Mesendoderm (in vitro differentiated cells): ENCODE results near the gene FAM13A.

Source experiments
- DNase-seq: peaks from one replicate; pipeline ENCODE4 v3.0.0; 2013
- H2AK5ac ChIP-seq: 2 replicates; pipeline ENCODE4 v1.6.1; 2013; ENCODE audit warnings: low read length, inconsistent platforms
- H2BK120ac ChIP-seq: 2 replicates; pipeline ENCODE4 v1.6.1; 2013; ENCODE audit warnings: low read depth, mild to moderate bottlenecking, low read length, moderate library complexity, mixed read lengths
- H2BK15ac ChIP-seq: replicated peaks from 2 replicates; pipeline ENCODE4 v1.6.1; 2013; ENCODE audit warnings: low read depth, mild to moderate bottlenecking, moderate library complexity
- H2BK5ac ChIP-seq: 2 replicates; pipeline ENCODE4 v1.6.1; 2013; ENCODE audit warnings: low read length, inconsistent platforms
- H3K18ac ChIP-seq: 2 replicates; pipeline ENCODE4 v1.6.1; 2013; ENCODE audit warnings: mild to moderate bottlenecking, low read length, mixed read lengths
- H3K23ac ChIP-seq: one replicate; pipeline ENCODE4 v1.6.1; 2013; ENCODE audit warnings: low read length
- H3K27ac ChIP-seq: 2 replicates; pipeline ENCODE4 v1.5.1; 2013; ENCODE audit warnings: low read depth, mild to moderate bottlenecking, inconsistent platforms, low read length, moderate library complexity
- H3K27me3 ChIP-seq: 2 replicates; pipeline ENCODE4 v1.6.1; 2013; ENCODE audit warnings: low read length, control low read depth, mild to moderate bottlenecking, inconsistent platforms; ENCODE audit not compliant: insufficient read depth, poor library complexity
- H3K36me3 ChIP-seq: 2 replicates; pipeline ENCODE4 v1.6.1; 2013; ENCODE audit warnings: low read length, inconsistent platforms; ENCODE audit not compliant: control insufficient read depth, insufficient read depth
- H3K4ac ChIP-seq: one replicate; pipeline ENCODE4 v1.6.1; 2013; ENCODE audit warnings: low read depth, mild to moderate bottlenecking, low read length, moderate library complexity
- H3K4me1 ChIP-seq: 2 replicates; pipeline ENCODE4 v1.6.1; 2013; ENCODE audit warnings: low read depth, low read length, inconsistent platforms; ENCODE audit not compliant: control insufficient read depth
- H3K4me2 ChIP-seq: 2 replicates; pipeline ENCODE4 v1.6.1; 2013; ENCODE audit warnings: low read length
- H3K4me3 ChIP-seq: 2 replicates; pipeline ENCODE4 v1.5.1; 2013; ENCODE audit warnings: mild to moderate bottlenecking, low read length
- H3K56ac ChIP-seq: one replicate; pipeline ENCODE4 v1.6.1; 2013; ENCODE audit warnings: low read length
- H3K79me1 ChIP-seq: 2 replicates; pipeline ENCODE4 v1.6.1; 2013; ENCODE audit warnings: low read length, inconsistent platforms
- H3K79me2 ChIP-seq: 2 replicates; pipeline ENCODE4 v1.6.1; 2013; ENCODE audit warnings: mild to moderate bottlenecking, low read length; ENCODE audit not compliant: control insufficient read depth, insufficient read depth
- H3K9ac ChIP-seq: 2 replicates; pipeline ENCODE4 v1.6.1; 2013; ENCODE audit warnings: low read length, inconsistent platforms
- H4K5ac ChIP-seq: one replicate; pipeline ENCODE4 v1.6.1; 2013; ENCODE audit warnings: low read length
- H4K8ac ChIP-seq: one replicate; pipeline ENCODE4 v1.6.1; 2013; ENCODE audit warnings: low read depth, mild to moderate bottlenecking, control low read depth, low read length, moderate library complexity
- WGBS: extraction: QIAGEN DNeasy Blood & Tissue Kit; methylation state at CpG from one replicate; pipeline ENCODE4 v1.1.7; 2013; ENCODE audit warnings: low lambda C conversion rate, missing lambda C conversion rate; ENCODE audit not compliant: insufficient coverage; ENCODE audit errors: extremely low coverage; 5-methylcytosine and 5-hydroxymethylcytosine counted together

Gene FAM13A

DNA sequence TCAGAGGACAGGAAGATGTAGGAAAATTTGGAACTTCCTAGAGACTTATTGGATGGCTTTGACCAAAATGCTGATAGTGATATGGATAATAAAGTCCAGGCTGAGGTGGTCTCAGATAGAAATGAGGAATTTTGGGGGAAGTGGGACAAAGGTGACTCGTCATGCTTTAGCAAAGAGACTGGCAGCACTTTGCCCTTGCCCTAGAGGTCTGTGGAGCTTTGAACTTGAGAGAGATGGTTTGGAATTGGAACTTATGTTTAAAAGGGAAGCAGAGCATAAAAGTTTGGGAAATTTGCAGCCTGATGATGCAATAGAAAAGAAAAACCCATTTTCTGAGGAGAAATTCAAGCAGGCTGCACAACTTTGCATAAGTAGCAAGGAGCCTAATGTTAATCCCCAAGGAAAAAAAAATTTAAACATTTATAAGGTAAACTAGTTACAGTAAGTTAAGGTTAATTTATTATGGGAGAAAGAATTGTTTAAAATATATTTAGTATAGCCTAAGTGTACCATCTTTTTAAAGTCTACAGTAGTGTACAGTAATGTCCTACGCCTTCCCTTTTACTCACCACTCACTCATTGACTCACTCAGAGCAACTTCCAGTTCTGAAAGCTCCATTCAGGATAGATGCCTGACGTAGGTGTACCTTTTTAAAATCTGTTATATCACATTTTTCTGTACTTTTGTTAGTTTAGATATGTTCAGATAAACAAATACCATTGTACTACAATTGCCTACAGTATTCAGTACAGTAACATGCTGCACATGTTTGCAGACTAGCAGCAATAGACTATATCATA lies 101.2 kb downstream of the FAM13A start:
- H2BK5ac ChIP-seq: no peak overlapping the region
- H3K4ac ChIP-seq: no peak overlapping the region
- no peaks in the 10 kb centered on the region for H3K79me1 ChIP-seq
- H4K8ac ChIP-seq: no peak overlapping the region
- H2BK15ac ChIP-seq: no peak overlapping the region
- H2BK120ac ChIP-seq: no peak overlapping the region
- no peak overlapping the region for H2AK5ac ChIP-seq
- no peak overlapping the region for H4K5ac ChIP-seq
- H3K27me3 ChIP-seq: no peaks in the 10 kb centered on the region
- no peaks in the 10 kb centered on the region for H3K4me1 ChIP-seq
- no peak overlapping the region for H3K27ac ChIP-seq
- H3K56ac ChIP-seq: no peak overlapping the region
- no peak for DNase-seq
- no peak overlapping the region for H3K18ac ChIP-seq
- no peak overlapping the region for H3K9ac ChIP-seq
- WGBS: no CpG with 5 or more reads among the region's 3 CpGs
- H3K36me3 ChIP-seq: no peaks in the 10 kb centered on the region
- H3K23ac ChIP-seq: no peak overlapping the region
- no peaks in the 10 kb centered on the region for H3K79me2 ChIP-seq
- no peak overlapping the region for H3K4me3 ChIP-seq
- H3K4me2 ChIP-seq: no peak overlapping the region

DNA sequence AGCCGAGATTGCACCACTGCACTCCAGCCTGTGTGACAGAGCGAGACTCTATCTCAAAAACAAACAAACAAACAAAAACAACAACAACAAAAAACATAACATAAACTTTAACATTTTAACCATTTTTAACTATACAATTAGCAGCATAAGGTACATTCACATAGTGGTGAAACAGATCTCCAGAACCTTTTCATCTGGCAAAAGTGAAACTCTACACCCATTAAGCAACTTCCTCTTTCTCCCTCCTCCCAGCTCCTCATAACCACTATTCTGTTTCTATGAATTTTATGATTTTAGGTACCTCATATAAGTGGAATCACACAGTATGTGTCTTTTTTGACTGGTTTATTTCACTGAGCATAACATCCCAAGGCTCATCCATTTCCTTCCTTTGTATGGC lies 103.6 kb downstream of the FAM13A start:
- no peaks in the 10 kb centered on the region for H3K27me3 ChIP-seq
- no peaks in the 10 kb centered on the region for H3K4me1 ChIP-seq
- no peak overlapping the region for H3K4me2 ChIP-seq
- no peak overlapping the region for H3K27ac ChIP-seq
- WGBS: no CpG with 5 or more reads among the region's 2 CpGs
- no peak for DNase-seq
- H2AK5ac ChIP-seq: no peak overlapping the region
- H3K56ac ChIP-seq: no peak overlapping the region
- no peak overlapping the region for H3K18ac ChIP-seq
- H2BK15ac ChIP-seq: no peak overlapping the region
- H4K5ac ChIP-seq: no peak overlapping the region
- no peaks in the 10 kb centered on the region for H3K36me3 ChIP-seq
- no peaks in the 10 kb centered on the region for H3K79me1 ChIP-seq
- H2BK5ac ChIP-seq: no peak overlapping the region
- no peak overlapping the region for H3K4me3 ChIP-seq
- H3K4ac ChIP-seq: no peak overlapping the region
- no peak overlapping the region for H4K8ac ChIP-seq
- H3K23ac ChIP-seq: no peak overlapping the region
- no peak overlapping the region for H2BK120ac ChIP-seq
- H3K79me2 ChIP-seq: no peaks in the 10 kb centered on the region
- no peak overlapping the region for H3K9ac ChIP-seq

DNA sequence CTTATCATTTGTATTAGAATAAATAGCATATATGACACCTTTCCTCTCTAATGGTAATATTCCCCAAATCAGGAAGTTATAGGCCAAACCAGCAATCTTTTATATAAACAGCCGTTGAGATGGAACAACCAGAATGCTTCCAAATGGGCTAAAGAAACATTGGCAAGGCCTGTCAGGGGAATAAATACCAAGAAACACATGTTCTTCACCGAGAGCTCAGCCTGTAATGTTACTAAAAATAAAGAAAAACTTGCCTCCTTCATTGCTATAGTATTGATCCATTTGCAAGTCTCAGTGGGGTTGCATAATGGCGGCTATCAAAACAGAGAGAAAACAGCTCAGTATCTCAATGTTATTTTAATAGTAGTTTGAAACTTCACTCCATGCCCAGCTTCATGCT lies 104.9 kb downstream of the FAM13A start:
- Histone ChIP-seq H3K4me2 (no peak overlapping the region), H3K56ac (no peak overlapping the region), H2BK15ac (no peak overlapping the region), H2AK5ac (no peak overlapping the region), H3K4me1 (no peaks in the 10 kb centered on the region), H3K27me3 (no peaks in the 10 kb centered on the region), H3K9ac (no peak overlapping the region), H3K27ac (no peak overlapping the region), H3K23ac (no peak overlapping the region), H3K18ac (no peak overlapping the region), H2BK120ac (no peak overlapping the region), H3K36me3 (no peaks in the 10 kb centered on the region), H3K79me1 (no peaks in the 10 kb centered on the region), H4K5ac (no peak overlapping the region), H3K79me2 (no peaks in the 10 kb centered on the region), H4K8ac (no peak overlapping the region), H3K4me3 (no peak overlapping the region), H3K4ac (no peak overlapping the region), H2BK5ac (no peak overlapping the region)
- no CpG with 5 or more reads among the region's 3 CpGs for WGBS
- no peak for DNase-seq

DNA sequence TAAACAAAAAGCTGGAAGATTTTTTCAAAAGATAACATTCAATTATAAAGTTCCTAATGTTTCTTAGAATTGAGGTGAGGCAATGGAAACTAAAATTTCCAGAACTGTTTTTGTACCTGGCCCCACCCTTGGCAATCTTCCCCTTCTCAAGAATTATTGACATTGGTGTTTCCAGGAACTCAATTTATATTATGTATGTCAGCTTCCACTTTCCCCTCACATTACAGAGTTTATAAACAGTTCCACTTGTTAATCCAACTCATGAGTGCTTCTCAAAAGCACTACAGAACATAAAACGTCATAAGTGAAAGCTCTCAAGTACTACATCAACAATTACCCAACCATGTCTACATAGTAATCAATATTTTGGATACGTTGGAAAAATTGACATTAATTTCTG lies 107.4 kb downstream of the FAM13A start:
- H3K18ac ChIP-seq: no peak overlapping the region
- H4K8ac ChIP-seq: no peak overlapping the region
- no peak overlapping the region for H3K9ac ChIP-seq
- no peak overlapping the region for H3K4ac ChIP-seq
- H2BK5ac ChIP-seq: no peak overlapping the region
- H3K79me2 ChIP-seq: no peaks in the 10 kb centered on the region
- no peaks in the 10 kb centered on the region for H3K79me1 ChIP-seq
- no peak overlapping the region for H3K4me3 ChIP-seq
- H2AK5ac ChIP-seq: no peak overlapping the region
- H3K4me2 ChIP-seq: no peak overlapping the region
- no peaks in the 10 kb centered on the region for H3K36me3 ChIP-seq
- H4K5ac ChIP-seq: no peak overlapping the region
- H3K4me1 ChIP-seq: no peaks in the 10 kb centered on the region
- no peak overlapping the region for H3K27ac ChIP-seq
- no peak overlapping the region for H2BK120ac ChIP-seq
- no peak overlapping the region for H3K56ac ChIP-seq
- WGBS: no CpG with 5 or more reads among the region's 2 CpGs
- H3K23ac ChIP-seq: no peak overlapping the region
- DNase-seq: no peak
- H3K27me3 ChIP-seq: no peaks in the 10 kb centered on the region
- no peak overlapping the region for H2BK15ac ChIP-seq

DNA sequence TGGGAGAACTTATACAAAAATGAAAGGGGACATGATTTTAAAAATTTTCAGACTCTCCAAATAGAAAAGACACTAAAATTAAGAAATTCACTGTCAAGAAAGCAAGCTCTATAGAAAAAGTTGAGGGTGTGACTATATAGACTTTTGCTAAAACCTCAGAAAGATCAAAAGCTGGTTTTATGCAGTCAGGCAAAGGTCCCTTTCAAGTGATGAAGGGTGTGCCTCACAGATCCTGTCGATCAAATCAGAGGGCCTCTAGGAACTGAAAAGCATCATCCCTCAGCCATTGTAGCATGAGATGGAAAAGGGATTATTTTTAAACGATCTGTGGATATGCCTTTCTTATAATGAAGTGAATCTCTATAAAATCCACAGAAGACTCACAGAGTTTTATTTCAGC lies 116.5 kb downstream of the FAM13A start:
- no peak overlapping the region for H4K8ac ChIP-seq
- no peaks in the 10 kb centered on the region for H3K4me1 ChIP-seq
- H3K18ac ChIP-seq: no peak overlapping the region
- H2BK120ac ChIP-seq: no peak overlapping the region
- H3K4me2 ChIP-seq: no peak overlapping the region
- H2AK5ac ChIP-seq: no peak overlapping the region
- H3K23ac ChIP-seq: no peak overlapping the region
- no peaks in the 10 kb centered on the region for H3K36me3 ChIP-seq
- H3K4ac ChIP-seq: no peak overlapping the region
- DNase-seq: no peak
- no peak overlapping the region for H3K27ac ChIP-seq
- H2BK15ac ChIP-seq: no peak overlapping the region
- H3K79me2 ChIP-seq: no peaks in the 10 kb centered on the region
- no peaks in the 10 kb centered on the region for H3K79me1 ChIP-seq
- WGBS: no CpG with 5 or more reads among the region's 2 CpGs
- H4K5ac ChIP-seq: no peak overlapping the region
- no peak overlapping the region for H3K4me3 ChIP-seq
- H3K56ac ChIP-seq: no peak overlapping the region
- no peak overlapping the region for H2BK5ac ChIP-seq
- no peaks in the 10 kb centered on the region for H3K27me3 ChIP-seq
- H3K9ac ChIP-seq: no peak overlapping the region

DNA sequence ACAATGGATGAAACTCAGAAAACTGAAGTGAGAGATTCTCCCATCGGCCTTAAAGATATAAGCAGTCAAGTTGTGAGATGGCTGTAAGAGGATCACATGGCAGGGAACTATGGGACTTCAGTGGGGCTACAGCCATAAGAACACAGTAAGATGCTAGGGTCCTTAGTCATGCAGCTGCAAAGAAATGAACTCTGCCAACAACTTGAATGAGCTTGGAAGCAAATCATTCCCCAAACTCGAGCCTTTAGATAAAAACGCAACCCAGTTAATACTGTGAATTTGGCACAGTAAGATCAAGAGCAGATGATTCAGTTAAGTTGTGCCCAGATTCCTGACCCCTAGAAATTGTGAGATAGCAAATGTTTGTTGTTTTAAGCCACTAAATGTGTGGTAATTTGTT lies 117.3 kb downstream of the FAM13A start:
- Histone ChIP-seq H3K9ac (no peak overlapping the region), H3K4me3 (no peak overlapping the region), H2BK15ac (no peak overlapping the region), H3K56ac (no peak overlapping the region), H3K79me1 (no peaks in the 10 kb centered on the region), H3K27me3 (no peaks in the 10 kb centered on the region), H3K4ac (no peak overlapping the region), H4K5ac (no peak overlapping the region), H3K79me2 (no peaks in the 10 kb centered on the region), H3K4me2 (no peak overlapping the region), H2BK5ac (no peak overlapping the region), H3K18ac (no peak overlapping the region), H3K4me1 (no peaks in the 10 kb centered on the region), H2BK120ac (no peak overlapping the region), H3K36me3 (no peaks in the 10 kb centered on the region), H3K27ac (no peak overlapping the region), H3K23ac (no peak overlapping the region), H2AK5ac (no peak overlapping the region), H4K8ac (no peak overlapping the region)
- DNase-seq: no peak
- no CpG with 5 or more reads among the region's 3 CpGs for WGBS
